Measurements from ENCODE around the gene TGM4.

Gene TGM4

GRCh38 chr3:44883213-44883955 lies 9.0 kb downstream of the TGM4 start:
- no peak for DNase-seq

DNA sequence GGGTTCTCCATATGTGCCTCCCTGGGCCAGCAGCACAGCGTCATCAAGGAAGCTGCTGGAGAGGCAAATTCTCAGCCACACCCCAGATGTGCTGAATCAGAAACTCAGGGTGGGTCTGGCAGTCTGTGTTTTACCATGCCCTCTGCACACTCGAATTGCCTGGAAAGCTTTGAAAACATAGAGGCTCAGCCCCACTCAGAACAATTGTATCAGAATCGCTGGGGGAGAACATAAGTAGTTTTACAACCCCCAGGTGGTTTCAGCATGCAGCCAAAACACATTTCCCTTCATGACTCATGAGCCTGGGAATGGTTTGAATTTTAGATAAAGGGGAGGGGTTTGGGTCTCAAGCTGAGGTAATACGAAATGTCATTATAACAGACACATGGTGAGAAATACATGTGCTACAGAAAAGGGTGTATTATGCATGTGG lies 9.6 kb downstream of the TGM4 start:
- DNase-seq = no peak

GRCh38 chr3:44885618-44886017 lies 11.2 kb downstream of the TGM4 start:
- no peak for DNase-seq

- no peak for DNase-seq
Observed at GRCh38 chr3:44886561-44886960, 12.2 kb downstream of the TGM4 start.

DNA sequence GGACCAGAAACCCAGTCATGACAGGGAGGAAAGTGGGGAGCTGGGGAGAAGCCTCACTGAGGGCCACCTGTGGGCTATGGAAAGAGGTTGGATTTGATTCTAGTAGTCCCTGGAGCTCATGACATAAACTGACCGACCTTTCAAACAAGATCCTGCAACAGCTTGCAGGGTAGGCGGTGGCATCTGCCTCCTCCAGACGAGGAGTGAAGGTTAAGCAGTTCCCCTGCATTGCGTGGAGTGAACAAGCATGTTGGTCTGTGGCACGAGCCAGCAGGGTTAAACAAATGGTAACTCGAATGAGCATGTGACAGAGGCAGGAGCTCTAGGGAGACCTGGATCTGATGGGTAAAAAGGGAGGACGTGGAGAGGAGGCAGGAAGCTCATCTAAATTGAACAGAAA lies 12.7 kb downstream of the TGM4 start:
- DNase-seq = no peak

- no peak for DNase-seq
Observed at GRCh38 chr3:44890258-44890657, 15.8 kb downstream of the TGM4 start.

GRCh38 chr3:44890852-44891251 lies 16.4 kb downstream of the TGM4 start:
- DNase-seq = no peak

GRCh38 chr3:44892689-44893088 lies 18.3 kb downstream of the TGM4 start:
- DNase-seq = no peak

- DNase-seq = no peak
Observed at GRCh38 chr3:44893097-44893496, 18.7 kb downstream of the TGM4 start.

DNA sequence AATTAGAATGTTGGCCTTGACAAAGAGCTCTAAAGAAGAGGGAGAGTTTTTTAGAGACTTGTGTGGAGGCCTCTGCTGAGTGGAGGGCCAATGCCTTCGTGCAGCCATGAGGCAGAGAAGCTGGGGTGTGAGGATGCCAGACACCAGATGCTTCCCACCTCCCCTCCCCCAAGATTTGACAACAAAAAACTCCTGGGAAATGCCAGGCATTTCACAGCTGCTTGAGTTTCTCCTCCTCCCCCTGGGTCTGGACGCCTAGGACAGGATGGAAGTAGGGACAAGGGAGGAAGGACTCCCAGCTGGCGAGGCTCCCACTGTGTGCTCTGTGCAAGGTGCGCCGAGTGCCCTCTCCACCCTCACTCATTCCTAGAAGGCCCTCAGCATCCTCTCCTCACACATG lies 20.1 kb downstream of the TGM4 start:
- DNase-seq = no peak

GRCh38 chr3:44896440-44896839 lies 22.0 kb downstream of the TGM4 start:
- DNase-seq = no peak

DNA sequence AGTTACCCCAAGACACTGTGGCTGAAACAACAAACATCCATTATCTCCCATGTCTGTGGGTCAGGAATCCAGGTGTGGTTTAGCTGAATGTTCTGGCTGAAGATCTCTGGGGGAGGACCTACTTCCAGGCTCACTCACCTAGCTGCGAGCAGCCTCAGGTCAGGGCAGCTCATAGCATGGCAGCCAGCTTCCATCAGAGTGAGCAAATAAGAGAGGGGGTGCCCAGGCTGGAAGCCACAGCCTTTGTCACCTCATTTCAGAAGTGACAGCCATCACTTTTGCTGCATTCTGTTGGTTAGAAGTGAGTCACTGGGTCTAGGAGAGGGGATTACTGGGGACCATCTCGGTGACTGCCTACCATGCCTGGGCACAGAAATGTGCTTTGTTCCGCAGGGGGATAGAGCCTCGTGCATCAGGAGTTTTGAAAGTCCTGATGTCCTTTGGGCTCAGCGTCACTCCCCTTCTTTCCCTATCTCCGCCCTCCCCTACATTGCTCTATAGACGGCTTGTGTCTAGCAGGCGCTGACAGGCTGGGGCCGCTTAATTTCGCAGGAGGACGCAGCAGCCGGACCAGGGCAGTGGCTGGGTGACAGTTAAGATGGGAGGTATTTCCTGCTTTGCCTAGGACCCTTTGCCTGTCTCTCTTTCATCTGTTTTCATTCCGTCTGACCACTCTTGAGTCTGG lies 25.4 kb downstream of the TGM4 start:
- DNase-seq = no peak

- DNase-seq = no peak
Observed at GRCh38 chr3:44902628-44903027, 28.2 kb downstream of the TGM4 start.

GRCh38 chr3:44903314-44903713 lies 28.9 kb downstream of the TGM4 start:
- no peak for DNase-seq

GRCh38 chr3:44903751-44904150 lies 29.3 kb downstream of the TGM4 start:
- no peak for DNase-seq

GRCh38 chr3:44905446-44906157 lies 31.2 kb downstream of the TGM4 start:
- DNase-seq = no peak

GRCh38 chr3:44906997-44907396 lies 32.6 kb downstream of the TGM4 start:
- no peak for DNase-seq

- no peak for DNase-seq
Observed at GRCh38 chr3:44907612-44908011, 33.2 kb downstream of the TGM4 start.

DNA sequence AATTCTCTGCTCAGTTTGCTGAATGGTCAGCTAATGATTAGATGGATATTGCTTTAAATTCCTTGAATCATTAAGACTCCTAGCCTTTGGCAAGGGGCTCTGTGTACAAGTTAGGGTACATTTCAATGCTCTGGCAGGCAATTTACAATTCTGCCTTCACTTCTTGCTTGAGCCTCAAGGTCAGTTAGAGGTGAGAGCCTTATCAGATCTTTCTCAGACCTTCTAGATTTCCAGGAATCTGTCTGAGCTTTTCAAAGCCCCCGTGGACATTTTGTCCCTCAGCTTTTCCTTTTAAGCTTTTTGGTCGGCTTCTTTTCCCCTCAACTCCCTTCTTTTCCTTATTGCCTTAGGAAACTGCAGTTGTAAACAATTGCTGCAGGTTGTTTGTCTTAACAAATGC lies 34.7 kb downstream of the TGM4 start:
- no peak for DNase-seq

GRCh38 chr3:44910693-44911092 lies 36.3 kb downstream of the TGM4 start:
- DNase-seq = no peak

DNA sequence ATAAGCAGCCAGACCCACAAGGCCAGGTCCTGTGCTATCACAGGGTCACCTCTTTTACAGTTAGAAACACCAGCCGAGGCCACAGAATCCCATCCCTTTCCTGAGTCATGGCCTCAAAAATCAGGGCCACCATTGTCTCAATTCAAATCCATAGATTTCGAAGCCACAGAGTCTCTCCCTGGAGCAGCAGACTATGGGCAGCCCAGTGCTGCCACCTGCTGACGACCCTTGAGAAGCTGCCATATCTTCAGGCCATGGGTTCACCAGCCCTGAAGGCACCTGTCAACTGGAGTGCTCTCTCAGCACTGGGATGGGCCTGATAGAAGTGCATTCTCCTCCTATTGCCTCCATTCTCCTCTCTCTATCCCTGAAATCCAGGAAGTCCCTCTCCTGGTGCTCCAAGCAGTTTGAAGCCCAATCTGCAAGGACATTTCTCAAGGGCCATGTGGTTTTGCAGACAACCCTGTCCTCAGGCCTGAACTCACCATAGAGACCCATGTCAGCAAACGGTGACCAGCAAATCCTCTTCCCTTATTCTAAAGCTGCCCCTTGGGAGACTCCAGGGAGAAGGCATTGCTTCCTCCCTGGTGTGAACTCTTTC lies 39.6 kb downstream of the TGM4 start:
- DNase-seq = no peak

DNA sequence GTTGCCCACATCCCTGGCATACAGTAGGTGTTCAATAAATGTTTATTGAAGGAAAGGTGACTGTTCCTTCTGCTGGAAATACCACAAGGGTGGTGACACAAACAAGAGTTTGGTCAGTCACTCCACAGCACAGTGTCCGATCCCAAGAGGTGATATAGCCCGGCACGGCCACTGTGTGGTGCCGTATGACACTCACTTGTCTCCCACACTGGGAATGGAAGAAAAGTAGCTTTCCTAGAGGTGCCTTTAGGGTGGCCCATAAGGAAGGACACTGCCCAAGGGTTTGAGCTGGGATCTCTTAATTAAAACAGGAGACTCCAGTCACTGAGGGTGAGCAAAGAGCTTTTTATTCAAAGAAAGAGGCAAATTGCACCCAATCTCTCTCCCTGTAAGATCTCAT lies 40.5 kb downstream of the TGM4 start:
- peak; percentile 9 for DNase-seq

DNA sequence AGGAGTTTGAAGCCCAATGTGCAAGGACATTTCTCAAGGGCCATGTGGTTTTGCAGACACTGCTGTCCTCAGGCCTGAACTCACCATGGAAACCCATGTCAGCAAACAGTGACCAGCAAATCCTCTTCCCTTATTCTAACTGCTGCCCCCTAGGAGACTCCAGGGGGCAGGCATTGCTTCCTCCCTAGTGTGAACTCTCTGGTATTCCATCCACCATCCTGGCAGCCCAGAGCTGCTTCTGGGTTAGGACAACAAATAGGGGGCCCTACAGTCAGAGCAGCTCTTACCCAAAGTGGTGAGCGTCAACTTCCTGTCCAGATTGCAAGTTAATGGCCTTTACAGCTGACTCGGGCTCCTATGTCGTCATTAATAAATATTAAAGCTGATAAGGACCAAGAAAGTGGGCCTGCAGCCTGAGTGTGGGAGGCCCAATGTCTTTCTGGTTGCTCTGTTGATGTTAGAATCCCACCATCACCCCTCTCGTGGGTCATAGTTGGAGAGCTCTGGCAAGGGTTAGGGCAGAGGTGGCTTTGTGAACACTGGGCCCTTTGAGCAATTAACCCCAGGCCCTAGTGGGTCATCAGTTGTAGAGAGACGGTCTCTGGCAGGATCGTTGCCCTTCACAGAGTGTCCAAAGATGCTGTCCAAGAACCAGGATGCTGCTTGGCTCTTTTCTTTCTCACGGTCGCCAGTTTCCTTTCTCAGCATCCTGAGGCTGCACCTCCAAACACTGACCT lies 41.5 kb downstream of the TGM4 start:
- DNase-seq = no peak

All from GF-D8 (cell line).